ENCODE results near the gene TMEM184C.

TMEM184C gene

GRCh38 chr4:147707892-147708672 lies 90.9 kb downstream of the TMEM184C start:
- no peaks in the 10 kb centered on the region for H3K36me3 ChIP-seq (ENCODE audit: control insufficient read depth in 2 of 2, insufficient read depth in 2 of 2, low read length in 2 of 2)
- H3K4me1 ChIP-seq (ENCODE audit: control insufficient read depth in 2 of 2, insufficient read depth in 2 of 2, low read length in 2 of 2): no peaks in the 10 kb centered on the region
- no peaks in the 10 kb centered on the region for H3K9me3 ChIP-seq (ENCODE audit: control insufficient read depth in 2 of 2, low read length in 2 of 2)
- no peak overlapping the region for H3K9ac ChIP-seq (ENCODE audit: low read depth in 1 of 2, low read length in 2 of 2)
- no peak overlapping the region for H3K27ac ChIP-seq (ENCODE audit: low read depth in 2 of 2, low read length in 2 of 2)
- H3K27me3 ChIP-seq (ENCODE audit: control insufficient read depth in 2 of 2, insufficient read depth in 2 of 2, low read length in 2 of 2): no peaks in the 10 kb centered on the region
- no peak overlapping the region for H3K4me3 ChIP-seq (ENCODE audit: low read length in 2 of 2)

GRCh38 chr4:147709999-147710398 lies 92.8 kb downstream of the TMEM184C start:
- no peaks in the 10 kb centered on the region for H3K27me3 ChIP-seq (ENCODE audit: control insufficient read depth in 2 of 2, insufficient read depth in 2 of 2, low read length in 2 of 2)
- H3K4me1 ChIP-seq (ENCODE audit: control insufficient read depth in 2 of 2, insufficient read depth in 2 of 2, low read length in 2 of 2): no peaks in the 10 kb centered on the region

GRCh38 chr4:147714575-147715401 lies 97.6 kb downstream of the TMEM184C start:
- Histone ChIP-seq H3K27ac (ENCODE audit: low read depth in 2 of 2, low read length in 2 of 2) (no peak overlapping the region), H3K27me3 (ENCODE audit: control insufficient read depth in 2 of 2, insufficient read depth in 2 of 2, low read length in 2 of 2) (no peaks in the 10 kb centered on the region)

More at GRCh38 chr4:147709999-147710398, 92.8 kb downstream of the TMEM184C start:
- no peak overlapping the region for H3K9ac ChIP-seq (ENCODE audit: low read depth in 1 of 2, low read length in 2 of 2)
- no peak overlapping the region for H3K4me3 ChIP-seq (ENCODE audit: low read length in 2 of 2)
- H3K36me3 ChIP-seq (ENCODE audit: control insufficient read depth in 2 of 2, insufficient read depth in 2 of 2, low read length in 2 of 2): no peaks in the 10 kb centered on the region
- H3K9me3 ChIP-seq (ENCODE audit: control insufficient read depth in 2 of 2, low read length in 2 of 2): no peaks in the 10 kb centered on the region
- no peak overlapping the region for H3K27ac ChIP-seq (ENCODE audit: low read depth in 2 of 2, low read length in 2 of 2)

GRCh38 chr4:147717878-147718277 lies 100.7 kb downstream of the TMEM184C start:
- no peaks in the 10 kb centered on the region for H3K27me3 ChIP-seq (ENCODE audit: control insufficient read depth in 2 of 2, insufficient read depth in 2 of 2, low read length in 2 of 2)

More at GRCh38 chr4:147714575-147715401, 97.6 kb downstream of the TMEM184C start:
- H3K9ac ChIP-seq (ENCODE audit: low read depth in 1 of 2, low read length in 2 of 2): no peak overlapping the region
- no peaks in the 10 kb centered on the region for H3K9me3 ChIP-seq (ENCODE audit: control insufficient read depth in 2 of 2, low read length in 2 of 2)
- no peaks in the 10 kb centered on the region for H3K4me1 ChIP-seq (ENCODE audit: control insufficient read depth in 2 of 2, insufficient read depth in 2 of 2, low read length in 2 of 2)
- no peaks in the 10 kb centered on the region for H3K36me3 ChIP-seq (ENCODE audit: control insufficient read depth in 2 of 2, insufficient read depth in 2 of 2, low read length in 2 of 2)
- no peak overlapping the region for H3K4me3 ChIP-seq (ENCODE audit: low read length in 2 of 2)

More at GRCh38 chr4:147717878-147718277, 100.7 kb downstream of the TMEM184C start:
- Histone ChIP-seq H3K27ac (ENCODE audit: low read depth in 2 of 2, low read length in 2 of 2) (no peak overlapping the region), H3K9ac (ENCODE audit: low read depth in 1 of 2, low read length in 2 of 2) (no peak overlapping the region), H3K4me3 (ENCODE audit: low read length in 2 of 2) (no peak overlapping the region), H3K4me1 (ENCODE audit: control insufficient read depth in 2 of 2, insufficient read depth in 2 of 2, low read length in 2 of 2) (no peaks in the 10 kb centered on the region), H3K9me3 (ENCODE audit: control insufficient read depth in 2 of 2, low read length in 2 of 2) (no peaks in the 10 kb centered on the region), H3K36me3 (ENCODE audit: control insufficient read depth in 2 of 2, insufficient read depth in 2 of 2, low read length in 2 of 2) (no peaks in the 10 kb centered on the region)
